Stimulated activated CD4-positive, alpha-beta T cell treated with anti-CD3 and anti-CD28 coated beads, Interleukin-15, amount 100 ng/mL, for 1 hour (primary cell): ENCODE results near the gene NALCN.

Source experiments
- DNase-seq, 2 donors: peaks; one replicate each; pipeline ENCODE4 v3.0.0-alpha.2; 2020; ENCODE audit warnings: low read depth in 1 of 2, low spot score in 1 of 2

NALCN gene

DNA sequence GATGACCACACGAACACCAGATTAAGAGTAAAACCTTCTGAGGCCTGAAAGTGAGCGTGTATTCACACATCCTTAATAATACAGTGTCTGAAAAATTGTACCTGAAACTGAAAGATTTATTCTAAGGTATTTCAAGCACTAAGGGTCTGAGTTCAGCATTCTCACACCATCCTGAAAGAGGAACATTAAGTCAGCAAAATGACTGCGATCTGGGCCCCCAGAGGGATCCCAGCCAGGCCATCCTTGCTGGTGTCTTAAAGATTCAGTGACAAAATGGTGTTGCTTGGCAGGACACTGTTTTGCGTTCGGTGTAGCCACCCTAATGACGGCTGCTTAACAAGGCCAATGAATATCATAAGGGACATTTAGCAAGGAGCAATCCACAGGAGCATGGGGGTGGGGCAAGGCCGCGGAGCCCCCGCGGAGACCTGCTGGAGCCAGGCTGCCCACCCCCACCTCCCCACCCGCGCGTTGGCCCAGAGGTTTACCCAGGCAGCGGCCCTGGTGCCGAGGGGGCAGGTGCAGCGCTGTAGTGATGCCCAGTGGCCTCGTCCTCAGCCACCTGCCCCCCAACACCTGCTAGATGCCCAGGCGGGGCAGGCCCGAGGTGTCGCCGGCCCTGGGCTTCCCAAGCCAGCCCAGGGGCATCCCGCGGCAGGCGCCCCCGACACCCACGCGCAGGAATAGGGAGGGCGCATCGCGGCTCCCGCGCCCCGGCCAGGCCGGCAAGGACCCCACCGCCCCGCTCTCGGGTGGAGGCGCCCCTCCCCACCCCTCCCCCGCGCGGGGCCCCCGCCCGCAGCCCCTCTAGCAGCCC, 742 bp downstream of the NALCN start:
- DNase-seq = no peak

DNA sequence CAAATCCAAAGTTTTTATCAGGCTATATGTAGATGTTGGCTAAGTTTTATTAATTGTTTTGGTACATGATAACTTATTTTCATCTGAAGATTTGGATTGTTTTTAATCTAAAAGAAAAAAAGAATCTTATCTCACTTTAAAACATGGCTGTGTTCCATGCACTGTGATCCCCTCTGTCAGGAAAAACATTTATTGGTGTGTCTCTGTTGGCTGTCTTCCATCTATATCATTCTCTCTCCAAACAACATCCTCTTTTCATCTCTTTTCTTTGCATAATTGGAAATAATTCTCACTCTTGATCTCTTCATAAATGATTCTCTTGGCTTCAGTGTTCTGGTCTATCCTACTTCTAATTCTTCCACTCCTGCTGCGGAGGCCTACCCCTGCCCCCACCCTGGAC, 4.2 kb downstream of the NALCN start:
- DNase-seq = no peak

DNA sequence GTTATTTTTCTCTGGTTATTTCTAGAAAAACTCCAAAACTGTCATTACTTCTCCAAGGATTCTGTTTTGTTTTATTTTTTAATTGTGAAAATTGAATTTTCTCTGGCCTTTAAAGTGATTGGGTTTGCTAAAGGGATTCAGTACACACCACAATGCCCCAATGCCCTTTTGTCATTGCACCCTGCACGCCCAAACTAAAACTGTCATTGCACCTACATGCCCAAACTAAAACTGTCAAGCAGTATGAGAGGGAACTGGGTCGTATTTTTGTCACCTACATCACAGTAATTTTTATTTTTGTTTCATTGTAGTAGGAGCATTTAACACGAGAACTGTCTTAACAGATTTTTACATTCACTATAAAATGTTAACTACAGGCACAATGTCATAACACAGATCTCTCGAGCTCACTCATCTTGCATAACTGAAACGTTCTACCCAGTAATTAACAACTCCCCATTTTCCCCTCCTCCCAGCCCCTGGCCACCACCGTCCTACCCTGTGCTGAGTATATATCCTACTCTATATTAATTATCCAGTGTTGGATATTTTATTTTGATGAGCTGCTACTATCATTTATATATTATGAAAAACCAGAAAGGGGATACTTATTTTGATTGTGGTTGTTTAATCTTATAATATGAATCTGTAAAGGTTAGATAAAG, 7.2 kb downstream of the NALCN start:
- DNase-seq = no peak

DNA sequence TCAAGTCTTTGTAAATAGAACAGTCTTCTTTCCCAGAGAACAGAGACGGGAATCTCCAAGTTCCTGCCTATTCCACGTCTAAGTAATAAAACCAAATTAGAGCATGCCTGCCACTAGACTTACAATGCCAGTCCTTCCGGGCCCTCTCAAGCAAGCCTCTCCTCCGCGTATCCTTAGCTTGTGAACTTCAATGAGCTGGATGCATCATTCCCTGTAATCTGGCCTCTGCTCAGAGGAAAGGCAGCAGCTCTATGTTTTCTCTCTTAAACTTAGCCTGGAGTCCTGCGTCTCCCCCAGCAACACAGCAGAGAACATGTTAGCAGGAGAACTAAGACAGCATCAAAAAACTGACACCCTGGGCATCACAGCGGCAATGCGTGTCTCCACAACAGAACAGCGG, 8.2 kb downstream of the NALCN start:
- no peak for DNase-seq

DNA sequence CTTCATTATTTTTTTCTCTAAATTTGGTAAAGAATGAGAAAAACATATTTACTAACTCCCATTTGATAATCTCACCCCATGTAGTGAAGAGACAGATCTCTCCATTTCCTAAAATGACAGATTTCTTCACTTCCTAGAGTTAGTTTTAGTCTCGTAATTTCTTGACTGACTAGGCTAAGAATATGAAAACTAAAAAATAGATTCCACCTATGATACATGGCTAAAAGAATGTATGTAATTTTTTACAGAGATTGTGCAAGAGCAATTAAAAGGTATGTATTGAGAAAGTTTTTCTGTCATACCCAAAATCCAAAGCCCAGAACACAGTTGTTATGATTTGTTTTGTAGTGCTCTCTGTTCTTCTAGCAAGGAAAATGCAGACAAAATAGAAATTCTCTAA, 9.5 kb downstream of the NALCN start:
- no peak for DNase-seq

DNA sequence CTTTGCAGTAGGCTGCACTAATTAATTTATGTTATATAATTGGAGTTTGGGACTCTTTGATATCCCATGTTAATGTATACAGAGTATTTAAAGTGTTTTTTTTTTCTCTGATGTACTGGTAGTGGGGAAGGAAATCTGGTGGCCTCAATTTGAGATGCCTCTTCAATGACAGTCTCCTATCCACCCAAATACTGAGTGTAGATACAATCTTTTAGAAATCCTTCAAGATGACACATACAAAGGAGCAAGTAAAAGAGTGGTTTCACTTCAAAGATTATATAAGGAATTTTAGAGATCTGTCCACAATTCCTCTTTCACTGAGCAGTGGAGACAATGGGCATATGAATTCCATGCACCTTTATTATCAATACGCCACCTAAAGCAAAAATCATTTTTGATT, 15.1 kb downstream of the NALCN start:
- DNase-seq = no peak

DNA sequence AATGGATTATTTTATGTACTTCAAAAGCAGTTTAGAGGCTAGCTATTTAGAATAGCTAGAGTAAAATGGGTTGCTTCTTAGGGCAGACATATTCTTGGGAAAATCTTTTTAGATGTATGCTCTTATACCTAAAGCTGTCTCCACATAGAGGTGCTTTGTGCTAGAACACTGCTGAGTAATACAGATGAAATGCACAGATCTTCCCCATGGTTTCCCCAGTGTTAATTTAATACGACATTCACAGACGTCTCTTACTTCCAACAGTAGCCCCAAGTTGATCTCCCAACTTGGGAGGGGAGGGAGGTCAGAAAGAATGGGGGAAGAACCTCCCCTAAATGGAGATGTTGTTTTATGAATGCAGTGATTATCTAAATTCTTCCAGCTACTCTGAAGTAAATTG, 16.9 kb downstream of the NALCN start:
- DNase-seq = no peak

DNA sequence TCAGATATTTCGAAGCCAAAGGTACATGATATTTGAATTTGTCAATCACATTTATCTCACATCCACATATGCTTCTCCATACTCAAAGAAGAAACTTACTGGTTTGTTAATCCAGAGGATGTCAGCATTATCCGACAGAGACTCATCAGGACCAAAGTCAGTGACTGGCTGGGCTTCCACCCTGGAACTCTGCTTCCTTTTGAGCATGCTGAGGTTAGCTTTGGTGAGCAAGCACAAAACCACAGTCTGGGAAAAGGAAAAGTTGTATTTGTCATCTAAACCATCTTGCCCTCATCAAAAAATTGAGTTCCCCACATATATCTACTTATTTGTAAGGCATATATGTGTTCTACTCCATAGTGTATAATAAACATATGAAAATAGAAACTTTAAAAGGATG, 17.4 kb downstream of the NALCN start:
- DNase-seq = no peak

DNA sequence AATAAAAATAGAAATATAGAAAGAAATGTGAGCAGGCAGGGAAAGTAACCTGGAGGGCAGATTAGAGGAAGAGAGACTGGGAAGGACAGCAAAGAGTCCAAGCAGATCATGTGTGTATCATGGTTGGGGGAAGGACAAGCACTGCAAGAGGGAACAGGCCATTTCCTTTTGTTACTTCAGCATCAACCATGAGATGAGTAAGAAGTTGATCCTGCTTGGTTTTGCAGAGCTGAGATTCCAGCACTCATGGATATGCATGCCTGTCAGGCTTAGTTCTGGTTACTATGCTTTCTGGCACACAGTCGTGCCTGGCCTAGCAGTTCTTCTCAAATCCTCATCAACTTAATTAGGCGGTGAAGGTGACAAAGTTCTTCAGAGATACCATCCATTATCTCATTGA, 18.1 kb downstream of the NALCN start:
- no peak for DNase-seq

DNA sequence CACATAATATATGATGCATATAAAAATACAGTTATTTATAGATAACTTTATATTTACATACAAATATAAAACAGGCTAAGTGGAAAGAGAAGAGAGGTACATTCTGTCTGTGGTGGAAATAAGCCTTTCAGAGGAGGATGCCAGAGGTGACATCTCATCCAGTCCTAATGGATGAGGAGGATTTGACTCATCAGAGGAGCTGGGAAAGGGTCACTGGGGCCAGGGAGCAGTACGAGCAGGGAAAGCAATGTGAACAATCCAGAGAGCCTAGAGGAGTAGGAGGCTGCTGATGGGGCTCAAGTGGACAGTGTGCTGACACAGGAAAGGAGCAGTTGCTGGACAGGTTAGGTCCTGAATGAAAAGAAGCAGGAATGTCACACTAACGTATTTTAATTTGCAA, 18.6 kb downstream of the NALCN start:
- no peak for DNase-seq

DNA sequence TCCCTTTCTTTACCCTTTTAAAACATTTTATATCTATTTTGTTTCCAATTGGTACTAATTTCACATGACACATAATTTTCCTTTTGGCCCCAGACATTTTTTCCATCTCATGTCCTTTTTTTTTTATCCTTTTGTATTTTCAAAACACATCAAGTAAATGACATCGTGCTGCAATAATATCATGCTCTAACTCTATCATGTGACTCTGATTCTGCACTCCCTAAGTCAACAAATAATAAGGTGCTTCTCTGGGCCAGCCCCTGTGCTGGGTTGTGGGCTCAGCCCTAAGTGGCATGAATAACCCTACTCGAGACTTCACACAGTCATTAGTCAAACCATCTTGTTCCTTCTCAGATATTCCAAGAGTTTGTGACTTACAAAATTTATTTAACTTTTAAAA, 21.7 kb downstream of the NALCN start:
- DNase-seq = no peak

DNA sequence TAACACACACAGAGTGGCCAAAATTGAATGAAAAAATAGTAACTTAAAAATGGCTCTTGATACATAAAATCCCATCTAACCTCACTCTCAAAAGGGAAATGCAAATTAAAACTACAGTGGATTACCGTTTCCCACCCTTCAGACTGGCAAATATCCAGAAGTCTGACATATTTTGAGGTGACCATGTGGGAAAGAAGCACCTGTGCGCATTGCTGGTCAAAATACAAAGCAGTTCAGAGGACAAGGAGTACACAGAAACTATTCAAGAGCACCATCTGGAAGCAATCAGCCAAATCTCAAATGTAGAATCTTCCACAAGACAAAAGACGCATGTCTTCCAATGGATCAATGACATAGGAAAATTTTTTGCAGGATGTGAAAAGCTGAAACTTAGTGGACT, 23.2 kb downstream of the NALCN start:
- no peak for DNase-seq

DNA sequence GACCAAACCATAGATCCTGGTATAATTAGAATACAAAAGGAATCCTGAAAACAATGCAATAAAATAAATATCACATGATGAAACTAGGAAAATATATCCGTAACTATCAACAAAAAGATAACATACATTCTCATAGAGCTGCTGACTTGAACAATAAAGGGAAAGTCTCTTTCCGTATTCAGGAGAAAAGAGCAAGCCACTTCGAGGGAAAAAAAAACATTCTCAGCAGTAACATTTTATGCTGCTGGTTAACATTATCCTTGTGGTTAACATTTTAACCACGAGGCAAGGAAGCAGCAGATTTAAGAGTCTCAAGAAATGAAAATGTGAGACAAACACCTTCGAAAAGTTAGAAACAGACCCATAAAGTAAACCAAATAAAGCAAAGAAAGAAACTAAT, 25.8 kb downstream of the NALCN start:
- no peak for DNase-seq

DNA sequence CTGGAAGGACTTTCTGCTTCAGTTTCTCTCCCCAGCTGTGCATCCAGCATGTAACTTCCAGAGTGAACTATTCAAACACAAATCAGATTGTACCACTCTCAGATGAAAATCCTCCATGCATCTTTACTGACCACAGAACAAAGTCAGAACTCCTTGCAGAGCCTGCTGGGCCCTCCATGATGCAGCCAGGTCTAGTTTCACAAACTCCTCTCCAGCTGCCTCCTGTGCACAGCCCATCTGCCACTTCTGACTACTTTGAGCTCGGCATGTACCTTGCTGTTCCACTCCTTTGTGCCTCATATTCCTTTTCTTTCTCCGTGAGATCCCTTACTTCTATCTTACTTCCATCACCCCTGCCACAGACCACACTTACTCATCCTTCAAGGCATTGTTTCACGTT, 31.4 kb downstream of the NALCN start:
- DNase-seq = no peak

DNA sequence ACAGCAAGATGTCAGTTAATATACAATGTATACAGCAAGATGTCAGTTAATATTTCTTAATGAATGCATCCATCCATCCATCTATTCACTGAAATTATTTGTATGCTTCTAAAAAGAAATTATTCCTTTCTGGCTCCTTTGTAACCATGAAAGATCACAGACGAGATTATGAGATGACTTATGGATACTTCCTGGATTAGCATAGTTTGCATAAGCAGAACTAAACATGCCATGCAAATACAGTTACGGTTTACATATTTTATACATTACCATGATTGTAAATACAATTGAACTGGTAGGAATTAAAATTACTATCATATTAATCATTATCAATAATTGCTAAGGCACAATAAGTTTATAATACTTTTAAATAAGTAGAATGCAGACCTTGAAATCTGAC, 32.7 kb downstream of the NALCN start:
- DNase-seq = no peak

DNA sequence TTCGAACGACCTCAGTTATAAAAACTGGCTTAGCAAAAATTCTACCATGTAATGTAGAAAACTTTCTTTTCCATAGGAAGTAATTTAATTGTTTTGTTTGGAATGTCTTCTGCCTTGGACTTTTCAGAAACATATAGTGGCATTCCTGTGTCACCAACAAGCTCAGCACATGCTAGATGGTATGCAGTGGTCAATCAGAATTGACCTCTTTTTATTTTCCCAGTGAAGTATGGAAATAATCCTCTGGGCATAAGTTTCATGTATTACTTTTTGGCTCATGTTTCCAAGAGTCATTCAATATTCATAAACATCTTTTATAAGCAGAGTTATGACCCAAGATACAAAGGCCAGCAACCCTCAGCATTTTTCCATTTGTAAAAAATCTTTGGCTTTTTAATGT, 33.6 kb downstream of the NALCN start:
- no peak for DNase-seq

DNA sequence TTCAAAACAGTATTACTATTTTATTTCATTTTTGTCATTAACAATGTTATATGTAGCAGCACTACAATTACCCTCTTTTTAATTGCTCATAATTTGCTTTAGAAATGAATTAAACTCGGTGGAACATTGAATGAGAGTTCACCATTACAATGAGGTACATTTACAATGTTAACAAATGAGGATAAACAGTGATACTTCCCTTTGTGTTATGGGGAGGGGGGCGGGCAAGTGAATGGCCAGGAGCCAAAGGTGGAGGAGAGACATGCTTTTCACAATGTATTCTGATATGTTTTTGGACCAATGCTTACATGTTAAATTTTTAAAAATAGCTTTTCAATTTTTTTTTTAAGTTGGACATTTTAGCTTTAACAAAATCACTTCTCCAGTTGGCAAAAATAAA, 34.2 kb downstream of the NALCN start:
- DNase-seq = no peak

DNA sequence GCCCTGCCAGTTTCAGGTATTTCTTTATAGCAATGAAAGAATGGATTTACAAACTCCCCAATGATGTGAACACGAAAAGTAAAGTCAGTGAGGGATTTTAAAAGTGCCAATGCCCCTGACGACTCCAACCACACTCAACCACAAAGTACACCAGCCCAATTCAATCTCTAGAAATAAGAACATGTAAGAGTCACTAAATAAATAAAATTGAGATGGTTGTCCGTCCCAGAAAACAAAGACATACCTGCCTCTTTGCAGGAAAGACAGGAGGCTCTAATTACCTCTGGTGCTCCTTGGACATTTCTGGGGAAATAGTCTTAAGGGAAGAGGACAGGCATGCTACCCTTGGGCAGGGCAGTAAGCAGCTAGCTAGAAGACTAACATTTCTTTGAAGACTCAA, 55.8 kb downstream of the NALCN start:
- DNase-seq = no peak

DNA sequence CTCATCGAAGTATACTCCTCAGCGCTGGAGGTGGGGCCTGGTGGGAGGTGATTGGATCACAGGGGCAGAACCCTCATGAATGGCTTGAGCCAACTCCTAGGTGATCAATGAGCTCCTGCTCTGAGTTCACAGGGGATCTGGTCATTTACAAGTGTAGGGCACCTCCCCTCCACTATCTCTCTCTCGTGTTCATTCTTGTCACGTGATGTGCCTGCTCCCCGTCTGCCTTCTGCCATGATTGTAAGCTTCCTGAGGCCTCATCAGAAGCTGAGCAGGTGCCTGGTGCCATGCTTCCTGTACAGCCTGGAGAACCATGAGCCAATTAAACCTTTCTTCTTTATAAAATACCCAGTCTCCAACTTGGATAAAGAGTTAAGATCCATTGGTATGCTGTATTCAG, 61.4 kb downstream of the NALCN start:
- DNase-seq = no peak

DNA sequence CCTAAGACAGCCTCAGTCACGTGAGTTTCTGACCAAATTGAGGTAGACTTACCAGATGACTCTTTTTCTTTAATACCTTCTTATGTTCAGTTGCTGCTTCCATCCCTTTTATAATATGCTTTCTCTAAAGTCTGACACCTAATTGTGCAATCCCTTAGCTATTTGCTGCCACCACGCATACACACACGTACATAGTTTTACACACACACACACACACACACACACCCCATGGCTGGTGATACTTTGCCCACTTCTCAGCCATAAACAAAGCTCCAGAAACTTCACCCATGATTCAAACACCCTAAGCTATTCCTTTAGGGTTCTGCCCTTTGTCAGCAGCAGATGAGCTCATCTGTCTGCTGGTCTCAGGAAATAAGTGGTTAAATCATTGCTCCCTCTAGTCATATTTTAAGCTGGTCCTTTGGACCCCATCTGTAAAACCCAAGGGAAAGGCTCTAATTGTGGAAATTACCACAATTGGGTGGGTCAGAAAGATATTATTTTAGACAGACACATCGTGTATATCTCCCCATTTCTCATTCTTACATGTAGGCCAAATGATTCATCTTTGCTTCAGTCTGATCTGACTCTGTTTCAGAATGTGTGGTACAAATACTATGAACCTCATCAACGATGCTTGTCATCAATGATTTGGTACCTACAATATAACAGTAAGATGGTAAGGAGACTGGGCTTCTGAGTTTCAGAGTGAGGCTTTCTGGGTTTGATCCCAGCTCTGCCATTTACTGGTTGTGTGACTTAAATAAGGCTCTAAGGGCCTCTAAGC, 69.2 kb downstream of the NALCN start:
- DNase-seq = no peak

DNA sequence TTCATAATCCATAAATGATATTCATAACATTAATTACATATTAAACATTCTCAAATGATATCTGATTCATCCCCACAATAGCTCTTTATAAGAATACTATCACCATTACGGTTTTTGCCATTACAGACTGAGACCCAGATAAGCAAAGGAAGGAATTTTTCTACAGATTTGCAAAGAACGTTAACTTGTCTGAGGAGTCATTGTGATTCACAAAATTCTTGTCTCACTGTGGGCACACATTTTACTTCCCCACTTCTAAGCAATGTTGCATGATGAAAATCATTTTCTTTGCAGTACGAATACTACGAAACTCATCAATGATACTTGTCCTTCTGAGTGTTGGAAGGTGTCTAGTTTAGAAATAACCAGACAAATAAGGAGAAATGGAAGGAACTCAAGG, 70.1 kb downstream of the NALCN start:
- DNase-seq = no peak

DNA sequence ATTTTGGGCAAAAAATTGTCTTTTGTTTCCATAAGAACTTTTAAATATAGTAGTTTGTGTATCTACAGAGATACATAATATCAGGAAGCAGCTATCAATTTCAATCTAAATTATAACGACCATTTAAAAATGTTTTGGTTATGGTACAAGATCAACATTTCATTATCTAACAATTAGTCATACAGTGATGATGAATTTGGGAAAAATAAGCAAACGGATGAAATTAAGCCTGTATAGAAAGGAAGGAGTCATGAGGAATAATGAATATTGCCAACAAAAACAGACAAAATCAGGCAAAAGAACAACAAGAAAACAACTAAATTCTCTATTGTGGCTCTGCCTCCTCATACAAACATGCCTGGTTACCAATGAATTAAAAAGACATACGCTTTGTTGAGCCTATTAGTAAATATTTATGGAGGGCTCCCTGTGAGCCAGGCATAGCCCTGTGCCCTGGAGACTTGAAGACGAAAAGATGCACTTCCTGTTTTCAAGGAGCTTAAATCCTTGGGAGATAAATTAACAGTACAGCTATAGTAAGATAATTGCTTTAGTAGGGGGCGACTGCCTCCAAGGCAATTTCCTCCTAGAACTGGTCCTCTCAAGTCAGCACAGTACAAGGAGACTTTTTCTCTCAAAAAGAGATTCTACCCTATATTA, 73.0 kb downstream of the NALCN start:
- no peak for DNase-seq
